ENCODE data around the gene PPP1R14D. TPM values are rescaled to one million over a fixed set of nuclear protein-coding genes. Genes with fewer than 3 reads are reported as not detected.

The PPP1R14D gene
- total RNA-seq, 2 donors from 2014 or later: 0.97 TPM; not detected in 1

DNA sequence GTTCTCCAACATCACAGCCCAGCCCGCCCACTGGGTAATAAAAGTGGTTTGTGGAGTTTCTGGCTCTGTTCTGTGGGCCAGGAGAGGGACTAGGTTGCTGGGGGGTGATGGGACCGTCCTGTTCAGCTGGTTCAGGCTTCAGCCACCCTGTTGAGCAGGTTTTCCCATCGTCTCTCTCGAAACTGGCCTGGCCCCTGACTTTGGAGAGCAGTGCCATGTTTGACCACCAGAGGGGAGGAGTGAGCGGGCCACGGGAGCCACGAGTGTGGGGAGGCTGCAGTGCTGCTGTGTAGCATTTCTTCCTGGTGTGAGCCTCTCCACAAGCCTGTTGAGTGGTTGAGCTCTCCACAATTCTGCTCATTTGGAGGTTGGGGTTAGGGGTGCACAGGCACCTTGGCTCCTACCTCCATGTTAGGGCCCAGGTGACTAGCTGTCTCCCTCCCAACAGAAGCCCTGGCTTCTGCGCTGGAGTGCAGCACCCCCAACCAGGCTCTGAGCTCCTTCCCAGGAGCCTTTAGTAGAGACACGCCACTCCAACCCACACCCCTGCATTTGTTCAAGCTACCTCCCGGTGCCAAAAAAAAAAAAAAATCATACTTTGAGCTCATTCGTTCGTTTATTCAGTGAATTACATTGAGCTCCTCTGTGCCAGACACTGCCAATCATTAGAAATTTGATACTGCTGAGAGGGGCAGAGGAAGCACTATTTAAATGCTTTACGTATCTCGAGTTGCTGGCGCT, 29.3 kb upstream of the PPP1R14D start:
- peak; percentile 90 for DNase-seq (ENCODE audit: low spot score)
- Histone ChIP-seq H3K4me1 (replicated peaks) (peaks cover 14% of the 10 kb centered on the region), H3K4me3 (no peak overlapping the region), H3K27ac (peak overlapping the region; percentile 85 to 88), H3K9me3 (no peaks in the 10 kb centered on the region), H3K27me3 (replicated peaks; ENCODE audit: insufficient read depth) (no peaks in the 10 kb centered on the region), H3K36me3 (peaks cover 0 to 7% of the 10 kb centered on the region in 2 donors)
- peak; percentile 89 for TF ChIP-seq POLR2AphosphoS5 (IDR thresholded peaks at IDR 0.05)
- TF ChIP-seq, protein P1, sequence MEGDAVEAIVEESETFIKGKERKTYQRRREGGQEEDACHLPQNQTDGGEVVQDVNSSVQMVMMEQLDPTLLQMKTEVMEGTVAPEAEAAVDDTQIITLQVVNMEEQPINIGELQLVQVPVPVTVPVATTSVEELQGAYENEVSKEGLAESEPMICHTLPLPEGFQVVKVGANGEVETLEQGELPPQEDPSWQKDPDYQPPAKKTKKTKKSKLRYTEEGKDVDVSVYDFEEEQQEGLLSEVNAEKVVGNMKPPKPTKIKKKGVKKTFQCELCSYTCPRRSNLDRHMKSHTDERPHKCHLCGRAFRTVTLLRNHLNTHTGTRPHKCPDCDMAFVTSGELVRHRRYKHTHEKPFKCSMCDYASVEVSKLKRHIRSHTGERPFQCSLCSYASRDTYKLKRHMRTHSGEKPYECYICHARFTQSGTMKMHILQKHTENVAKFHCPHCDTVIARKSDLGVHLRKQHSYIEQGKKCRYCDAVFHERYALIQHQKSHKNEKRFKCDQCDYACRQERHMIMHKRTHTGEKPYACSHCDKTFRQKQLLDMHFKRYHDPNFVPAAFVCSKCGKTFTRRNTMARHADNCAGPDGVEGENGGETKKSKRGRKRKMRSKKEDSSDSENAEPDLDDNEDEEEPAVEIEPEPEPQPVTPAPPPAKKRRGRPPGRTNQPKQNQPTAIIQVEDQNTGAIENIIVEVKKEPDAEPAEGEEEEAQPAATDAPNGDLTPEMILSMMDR (IDR thresholded peaks at IDR 0.05): peak; percentile 94 to 99 (median 97)
- no peak for TF ChIP-seq POLR2A (IDR thresholded peaks at IDR 0.05)
- WGBS: 13% methylated on average over 15 of the region's 15 CpGs
- intact Hi-C loops (cut with DNase I): loop anchor here (5.0 kb wide), 1 partner anchor 35 kb away; the partner anchor contains the start of gene VPS18

GRCh38 chr15:40856746-40857145, 28.2 kb upstream of the PPP1R14D start:
- Histone ChIP-seq H3K9me3 (no peaks in the 10 kb centered on the region), H3K4me3 (no peak overlapping the region), H3K36me3 (peaks cover 0 to 7% of the 10 kb centered on the region in 2 donors), H3K27ac (peak overlapping the region; percentile 85 to 88), H3K27me3 (replicated peaks; ENCODE audit: insufficient read depth) (no peaks in the 10 kb centered on the region), H3K4me1 (replicated peaks) (peaks cover 14% of the 10 kb centered on the region)
- DNase-seq (ENCODE audit: low spot score): no peak
- WGBS: 56% methylated on average over 7 of the region's 8 CpGs
- TF ChIP-seq, protein P1 (IDR thresholded peaks at IDR 0.05): no peak
- TF ChIP-seq POLR2A (IDR thresholded peaks at IDR 0.05): no peak
- TF ChIP-seq POLR2AphosphoS5 (IDR thresholded peaks at IDR 0.05): no peak
- intact Hi-C loops (cut with DNase I): loop anchor here (5.0 kb wide), 1 partner anchor 36 kb away; the partner anchor contains the start of gene VPS18

DNA sequence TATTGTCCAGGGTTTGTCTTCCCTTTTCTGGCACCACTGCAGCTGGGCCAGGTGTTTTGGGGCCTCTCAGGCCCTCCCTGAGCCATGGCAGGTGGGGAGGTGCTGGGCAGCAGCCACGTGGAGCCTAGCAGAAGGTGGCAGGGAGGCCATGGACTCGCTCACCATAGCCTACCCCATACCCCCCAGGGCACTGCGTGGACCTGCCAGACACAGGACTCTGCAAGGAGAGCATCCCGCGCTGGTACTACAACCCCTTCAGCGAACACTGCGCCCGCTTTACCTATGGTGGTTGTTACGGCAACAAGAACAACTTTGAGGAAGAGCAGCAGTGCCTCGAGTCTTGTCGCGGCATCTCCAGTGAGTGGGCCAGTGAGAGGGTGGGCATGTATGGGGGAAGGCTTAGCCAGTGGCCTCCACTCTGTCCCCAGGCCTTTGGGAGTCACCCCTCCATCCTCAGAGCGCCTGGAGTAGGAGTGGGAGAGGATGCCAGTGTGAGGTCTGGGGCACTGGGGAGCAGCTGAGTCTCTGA, 27.3 kb upstream of the PPP1R14D start:
- H3K4me3 ChIP-seq: no peak overlapping the region
- H3K36me3 ChIP-seq: peaks cover 0 to 7% of the 10 kb centered on the region in 2 donors
- WGBS: 75% methylated on average over 13 of the region's 13 CpGs
- H3K4me1 ChIP-seq (replicated peaks): peaks cover 14% of the 10 kb centered on the region
- H3K9me3 ChIP-seq: no peaks in the 10 kb centered on the region
- intact Hi-C loops (cut with DNase I): loop anchor here (5.0 kb wide), 1 partner anchor 37 kb away; the partner anchor contains the start of gene VPS18
- TF ChIP-seq, protein P1 (IDR thresholded peaks at IDR 0.05): no peak
- TF ChIP-seq POLR2AphosphoS5 (IDR thresholded peaks at IDR 0.05) (no peak), POLR2A (IDR thresholded peaks at IDR 0.05) (no peak)
- DNase-seq (ENCODE audit: low spot score): no peak
- H3K27me3 ChIP-seq (replicated peaks; ENCODE audit: insufficient read depth): no peaks in the 10 kb centered on the region
- H3K27ac ChIP-seq: peak overlapping the region; percentile 85 to 88

- Histone ChIP-seq H3K36me3 (peaks cover 0 to 7% of the 10 kb centered on the region in 2 donors), H3K27me3 (replicated peaks; ENCODE audit: insufficient read depth) (no peaks in the 10 kb centered on the region), H3K4me3 (no peak overlapping the region), H3K9me3 (no peaks in the 10 kb centered on the region), H3K27ac (peak overlapping the region in 1 of 2 donors; percentile 61), H3K4me1 (replicated peaks) (peaks cover 14% of the 10 kb centered on the region)
- DNase-seq (ENCODE audit: low spot score): no peak
- 68% methylated on average over 9 of the region's 10 CpGs for WGBS
- intact Hi-C loops (cut with DNase I): no loop called here
- TF ChIP-seq POLR2A (IDR thresholded peaks at IDR 0.05): no peak
- TF ChIP-seq, protein P1 (IDR thresholded peaks at IDR 0.05): no peak
- no peak for TF ChIP-seq POLR2AphosphoS5 (IDR thresholded peaks at IDR 0.05)
Measured at GRCh38 chr15:40854161-40854560, 25.7 kb upstream of the PPP1R14D start.

Data from prostate gland (tissue), 2 donors.